Epithelial cell of prostate (primary cell): ENCODE measurements around the gene TFPI2.
"Not testable (repeated sequence)": the region's sequence is repeated elsewhere in the genome, so short reads cannot be mapped to it uniquely, and the experiment has no call there.

Experiments used
- DNase-seq: peaks from one replicate; pipeline ENCODE4 v3.0.0-alpha.2; 2011; ENCODE audit warnings: low read depth, low spot score
- H3K27ac ChIP-seq: fragments of 450-650 bp; 2 replicates; pipeline ENCODE4 v1.5.1; 2017; ENCODE audit warnings: mild to moderate bottlenecking

TFPI2 gene, protein sequence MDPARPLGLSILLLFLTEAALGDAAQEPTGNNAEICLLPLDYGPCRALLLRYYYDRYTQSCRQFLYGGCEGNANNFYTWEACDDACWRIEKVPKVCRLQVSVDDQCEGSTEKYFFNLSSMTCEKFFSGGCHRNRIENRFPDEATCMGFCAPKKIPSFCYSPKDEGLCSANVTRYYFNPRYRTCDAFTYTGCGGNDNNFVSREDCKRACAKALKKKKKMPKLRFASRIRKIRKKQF

DNA sequence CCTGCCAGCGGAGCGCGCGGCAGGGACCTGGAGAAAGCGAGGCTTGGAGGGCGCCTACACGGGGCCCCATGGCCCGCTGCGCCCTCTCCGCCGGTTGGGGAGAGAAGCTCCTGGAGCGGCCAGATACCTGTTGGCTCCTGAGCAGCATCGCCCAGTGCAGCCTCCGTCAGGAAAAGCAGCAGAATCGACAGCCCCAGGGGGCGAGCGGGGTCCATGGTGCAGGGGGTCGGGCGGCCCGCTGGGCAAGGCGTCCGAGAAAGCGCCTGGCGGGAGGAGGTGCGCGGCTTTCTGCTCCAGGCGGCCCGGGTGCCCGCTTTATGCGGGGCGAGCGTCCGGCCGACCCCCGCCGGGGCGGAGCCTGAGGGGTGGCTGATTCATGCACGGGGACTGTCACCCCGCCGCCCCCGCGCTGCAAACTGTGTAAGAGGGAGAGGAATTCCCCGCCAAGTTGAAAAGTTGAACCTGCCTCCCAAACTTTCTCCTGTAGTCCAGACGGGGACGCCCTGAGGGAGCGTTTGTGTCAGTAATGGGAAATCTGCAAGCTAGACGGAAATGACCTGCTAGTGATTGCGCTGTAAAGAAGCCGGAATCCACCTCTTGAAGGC is at the start of gene TFPI2:
Gene TFPI2, minus strand, starts transcription at position 290 of the 605 bp plus-strand sequence. Its CDS starts 75 bp downstream, at position 215.
- DNase-seq = peak; percentile 45
- peak within 1 kb of the TSS; percentile 68 for H3K27ac ChIP-seq

DNA sequence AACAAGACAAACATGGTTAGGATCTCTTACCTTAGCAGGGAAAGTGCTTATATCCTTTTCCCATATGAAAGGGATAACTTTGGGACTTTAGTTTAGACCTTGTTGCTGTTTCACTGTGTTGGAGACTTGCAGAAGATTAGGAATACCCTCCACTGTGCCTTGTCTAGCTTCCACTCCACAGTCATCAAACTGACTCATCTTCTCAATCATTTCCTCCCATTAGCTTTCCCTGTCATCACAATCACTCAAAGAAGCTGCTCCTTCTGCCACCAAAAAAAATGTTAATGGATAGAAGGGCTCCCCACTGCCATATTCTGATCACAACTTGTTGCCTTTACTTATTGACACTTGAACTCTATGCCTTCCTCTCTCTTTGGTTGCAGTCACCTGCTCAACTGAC is 47.7 kb upstream of the TFPI2 start:
- no peak for DNase-seq

DNA sequence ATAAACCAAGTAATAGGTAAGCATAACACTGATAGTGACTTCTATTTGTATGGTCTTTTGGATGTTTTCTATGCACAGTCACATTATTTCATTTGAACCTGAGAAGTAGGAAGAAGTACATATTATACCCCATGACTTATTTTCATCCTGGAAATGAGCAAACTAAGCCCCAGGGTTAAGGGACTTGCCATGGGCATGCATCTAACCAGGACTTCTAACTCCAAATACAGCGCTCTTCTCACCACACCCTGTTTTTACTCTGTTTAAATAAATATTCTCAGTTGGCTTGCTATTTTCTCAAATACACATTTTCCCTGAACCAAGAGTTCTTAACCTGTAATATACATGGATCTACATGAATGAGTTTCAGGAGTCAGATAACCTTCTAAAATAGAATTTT is 47.3 kb upstream of the TFPI2 start:
- H3K27ac ChIP-seq = no peak overlapping the region
- DNase-seq = no peak

More for the DNA sequence above, 47.7 kb upstream of the TFPI2 start:
- H3K27ac ChIP-seq = no peak overlapping the region

DNA sequence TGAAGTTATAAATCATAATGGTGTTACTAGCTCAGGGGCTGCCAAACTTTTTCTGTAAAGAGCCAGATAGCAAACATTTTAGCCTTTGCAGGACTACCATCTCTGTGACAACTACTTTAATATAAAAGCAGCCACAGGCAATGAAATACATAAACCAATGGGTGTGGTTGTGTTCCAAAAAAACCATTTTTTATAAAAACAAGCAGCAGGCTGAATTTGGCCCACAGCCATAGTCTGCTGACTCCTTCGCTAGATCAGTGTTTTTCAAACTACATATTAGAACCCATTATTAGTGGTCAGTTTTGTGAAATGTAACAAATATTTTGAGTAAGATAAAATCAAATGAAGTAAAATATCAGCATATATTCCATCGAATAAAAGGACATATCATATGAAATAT is 44.5 kb upstream of the TFPI2 start:
- no peak for DNase-seq
- H3K27ac ChIP-seq = no peak overlapping the region

DNA sequence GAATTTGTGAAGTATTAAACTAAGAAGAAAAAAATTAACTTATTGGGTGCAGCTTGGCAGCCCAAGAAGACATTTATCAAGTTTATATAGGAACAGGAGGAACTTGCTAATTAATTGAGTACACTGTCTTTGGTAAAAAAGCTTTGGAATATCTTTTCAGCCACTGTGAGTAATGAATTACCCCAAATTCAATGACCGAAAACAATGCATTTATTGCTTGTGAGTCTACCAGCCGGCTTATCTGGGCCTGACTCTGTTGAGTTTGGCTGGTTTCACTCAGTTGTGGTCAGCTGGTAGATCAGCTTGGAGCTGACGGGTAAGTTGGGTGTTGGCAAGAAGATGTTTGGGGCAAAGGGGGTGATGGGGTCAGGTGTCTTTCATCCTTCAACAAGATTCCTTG is 42.6 kb upstream of the TFPI2 start:
- no peak for DNase-seq
- no peak overlapping the region for H3K27ac ChIP-seq

DNA sequence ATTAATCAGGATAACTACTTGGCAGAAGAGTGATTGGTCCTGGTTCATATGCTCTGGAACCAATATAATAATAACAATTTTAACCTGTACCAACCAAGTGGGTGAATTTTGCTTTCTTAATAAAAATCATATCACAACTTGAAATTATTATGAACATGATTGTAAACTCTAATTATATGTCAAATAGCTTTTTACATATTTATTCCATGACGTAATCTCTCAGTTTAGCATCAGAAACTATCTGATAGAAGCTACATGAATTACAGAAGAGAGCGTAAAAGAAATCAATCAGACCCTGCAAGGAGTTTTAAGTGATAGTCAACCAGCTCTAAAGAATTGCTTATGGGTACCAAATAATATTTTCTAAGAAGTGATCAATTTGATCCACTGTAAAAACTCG is 41.1 kb upstream of the TFPI2 start:
- no peak overlapping the region for H3K27ac ChIP-seq
- no peak for DNase-seq

DNA sequence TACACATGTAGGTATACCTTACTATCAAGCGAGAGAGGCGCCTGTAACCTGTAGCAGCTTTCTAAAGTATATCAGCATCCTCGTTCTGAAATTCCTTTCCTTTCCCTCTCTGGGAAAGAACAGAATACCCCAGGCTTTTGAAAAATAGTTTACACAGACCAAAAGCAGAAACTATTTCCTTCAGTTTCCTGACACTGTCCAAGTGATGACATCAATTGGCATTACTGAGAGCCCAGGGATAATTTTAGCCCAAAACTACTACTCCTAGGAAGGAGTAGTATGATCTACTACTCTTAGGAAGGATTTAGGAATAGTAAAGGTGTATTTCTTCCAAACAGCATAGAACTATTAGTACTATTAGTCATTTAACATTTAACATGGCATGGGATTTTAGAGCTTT is 37.0 kb upstream of the TFPI2 start:
- no peak for DNase-seq
- H3K27ac ChIP-seq = no peak overlapping the region

DNA sequence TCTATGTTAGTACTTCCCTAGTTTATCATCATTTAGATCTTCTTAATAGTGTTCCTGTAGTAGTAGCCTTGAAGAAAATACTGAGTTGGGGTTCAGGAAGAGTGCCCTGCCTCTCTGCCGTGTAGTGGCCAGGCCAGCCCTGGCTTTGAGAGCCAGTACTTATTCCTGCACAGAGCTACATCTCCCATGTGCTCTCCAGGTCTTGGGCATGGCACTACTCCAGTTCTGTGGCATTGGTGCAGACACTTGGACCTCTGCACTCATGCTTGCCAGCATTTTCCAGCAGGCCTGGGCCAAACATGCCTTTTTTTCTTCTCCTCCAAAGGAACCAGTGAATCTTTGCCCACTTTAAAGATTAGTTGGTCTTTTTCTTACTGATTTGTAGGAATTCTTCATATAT is 36.2 kb upstream of the TFPI2 start:
- no peak overlapping the region for H3K27ac ChIP-seq
- DNase-seq = no peak

DNA sequence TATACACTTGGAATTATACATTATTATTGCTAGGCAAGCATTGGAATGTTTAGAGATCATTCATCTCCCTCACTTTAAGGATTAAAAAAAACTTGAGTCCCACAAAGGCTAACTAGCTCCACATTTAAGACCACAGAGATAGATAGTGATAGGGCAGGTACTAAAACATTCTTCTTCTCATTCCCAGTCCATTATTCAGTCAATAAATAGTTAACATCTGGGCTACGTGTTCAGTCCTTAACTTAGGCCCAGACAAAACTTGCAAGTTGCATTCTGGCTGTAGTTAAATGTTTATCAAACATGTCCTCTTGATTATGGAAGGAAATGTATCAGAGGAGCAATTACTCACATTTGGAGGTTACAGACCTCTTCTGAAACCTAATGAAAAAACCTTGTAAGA is 33.4 kb upstream of the TFPI2 start:
- H3K27ac ChIP-seq = no peak overlapping the region
- DNase-seq = no peak

DNA sequence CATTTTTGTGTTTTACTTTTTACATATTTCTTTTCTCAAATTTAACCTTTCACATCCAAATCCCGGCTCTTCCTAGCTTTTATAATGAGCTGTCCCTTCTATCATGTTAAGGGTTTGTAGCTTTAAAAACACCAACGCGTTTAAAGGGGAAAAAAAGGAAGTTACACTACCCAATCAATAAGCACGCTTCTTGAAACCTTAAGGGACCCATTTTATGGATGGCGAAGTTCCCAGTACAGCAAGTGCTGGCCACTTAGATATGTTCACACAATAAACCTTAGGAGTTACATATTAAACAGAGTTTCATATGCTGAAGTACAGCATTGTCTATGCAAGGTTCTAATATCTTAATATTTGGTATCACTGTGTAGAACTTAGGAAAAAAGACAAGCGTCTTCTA is 32.7 kb upstream of the TFPI2 start:
- no peak for DNase-seq
- no peak overlapping the region for H3K27ac ChIP-seq

DNA sequence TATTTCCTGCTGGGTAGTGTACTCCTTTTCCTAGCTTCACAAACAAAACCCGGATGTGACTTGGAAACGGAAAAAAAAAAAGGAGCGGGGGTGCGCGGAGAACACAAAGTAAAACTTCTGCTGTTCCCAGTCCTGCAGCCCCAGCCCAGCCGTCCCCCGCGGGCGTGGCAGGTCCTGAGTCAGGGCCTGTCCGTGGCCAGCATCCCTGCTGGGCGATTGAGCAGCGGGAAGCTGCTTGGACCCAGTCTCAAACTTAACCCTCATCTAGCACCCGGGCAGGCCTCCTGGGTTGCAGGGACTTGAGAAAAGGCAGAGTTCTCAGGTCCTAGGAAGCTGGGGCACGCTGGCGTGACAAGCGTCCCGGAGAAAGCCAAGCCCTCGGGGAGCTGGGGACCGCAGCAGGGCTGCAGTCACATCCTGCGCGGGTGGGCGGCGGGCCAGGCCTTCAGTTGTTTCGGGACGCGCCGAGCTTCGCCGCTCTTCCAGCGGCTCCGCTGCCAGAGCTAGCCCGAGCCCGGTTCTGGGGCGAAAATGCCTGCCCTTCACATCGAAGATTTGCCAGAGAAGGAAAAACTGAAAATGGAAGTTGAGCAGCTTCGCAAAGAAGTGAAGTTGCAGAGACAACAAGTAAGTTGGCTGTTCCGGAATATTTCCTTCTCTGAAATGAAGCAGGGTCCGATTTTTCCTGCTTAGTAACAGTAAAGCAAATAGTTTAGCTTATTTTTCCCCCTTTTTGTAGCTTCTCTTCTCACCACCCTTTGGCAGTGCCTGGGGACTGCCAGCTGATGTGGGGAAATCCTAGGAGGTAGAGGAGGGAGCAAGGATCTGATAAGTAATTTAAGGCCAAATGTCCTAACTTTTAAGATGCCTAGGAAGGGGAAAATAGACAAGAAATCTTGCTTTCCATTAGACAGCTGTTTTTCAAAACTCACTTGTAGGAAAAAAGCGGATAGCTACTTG is 31.3 kb upstream of the TFPI2 start, which contains the start of gene GNG11:
Gene GNG11, plus strand, starts transcription at position 129 of the 960 bp plus-strand sequence. Its CDS starts 403 bp downstream, at position 532.
- DNase-seq = no peak
- peak within 1 kb of the TSS; percentile 18 for H3K27ac ChIP-seq

DNA sequence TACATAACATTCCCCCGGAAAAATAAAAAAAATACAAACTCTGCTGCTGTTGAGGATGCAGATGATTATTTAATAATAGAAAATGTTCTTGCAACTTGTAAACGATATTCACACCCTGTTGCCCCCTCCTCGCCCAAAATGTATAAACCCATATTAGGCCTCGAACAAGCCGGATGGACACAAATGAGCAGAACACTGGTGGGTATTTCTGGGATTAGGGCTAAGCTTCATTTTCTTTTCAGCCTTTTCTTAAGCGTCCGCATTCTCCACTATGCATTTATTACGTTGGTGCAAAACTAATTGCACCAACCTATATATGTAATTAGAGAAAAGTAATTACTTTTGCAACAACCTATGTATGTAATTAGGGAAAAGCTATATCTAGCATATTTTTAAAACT is 30.6 kb upstream of the TFPI2 start:
- no peak for DNase-seq
- no peak overlapping the region for H3K27ac ChIP-seq

DNA sequence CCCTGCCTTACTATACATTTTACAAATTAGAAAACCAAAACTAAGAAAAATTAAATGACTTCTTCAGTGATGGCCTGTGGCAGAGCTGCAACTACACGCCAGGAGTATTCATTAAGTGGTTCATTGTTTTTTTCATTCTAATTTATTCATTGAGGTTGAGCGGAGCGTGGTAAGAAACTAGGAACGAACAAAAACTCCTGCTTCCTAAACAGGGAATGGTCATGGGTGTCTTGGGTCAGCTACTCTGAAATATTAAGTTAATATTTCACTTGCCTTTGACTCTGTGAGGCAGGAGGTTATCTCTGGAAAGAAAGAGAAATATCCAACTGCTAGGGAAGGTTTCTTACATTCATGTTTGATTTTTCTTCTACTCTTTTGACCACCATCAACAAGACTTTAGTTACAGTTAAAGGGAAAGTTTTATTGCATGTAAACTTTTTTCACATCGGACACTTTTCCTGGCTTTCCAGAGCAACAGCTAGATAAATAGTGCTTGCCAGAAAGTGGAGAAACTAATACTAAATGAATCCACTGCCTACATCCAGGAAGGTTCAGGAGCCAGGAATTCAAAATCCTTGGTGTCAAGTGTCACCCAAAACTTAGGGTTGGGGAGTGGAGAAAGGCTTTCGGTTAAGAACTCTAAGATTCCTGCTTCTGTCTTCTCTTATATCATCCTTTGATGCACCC is 30.1 kb upstream of the TFPI2 start:
- DNase-seq = no peak
- no peak overlapping the region for H3K27ac ChIP-seq

DNA sequence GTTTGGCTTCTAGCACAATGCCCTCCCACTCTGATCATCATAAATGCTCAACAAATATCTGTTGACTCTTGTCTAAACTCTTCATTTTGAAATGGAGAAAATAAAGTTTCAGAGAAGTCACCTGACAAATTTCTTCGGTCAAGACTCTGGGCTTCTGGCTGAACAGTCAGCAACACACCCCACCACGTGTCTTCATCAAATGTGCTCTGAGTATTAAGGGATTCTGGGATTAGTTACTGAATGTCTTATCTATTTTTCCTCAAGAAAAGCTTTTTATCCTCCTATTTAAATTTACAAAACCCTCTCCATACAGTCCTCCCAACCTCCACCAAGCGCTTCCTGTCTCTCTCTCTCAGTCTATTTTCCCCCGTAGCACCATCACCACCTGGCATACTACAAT is 25.8 kb upstream of the TFPI2 start:
- DNase-seq, H3K27ac ChIP-seq: not testable (repeated sequence)

DNA sequence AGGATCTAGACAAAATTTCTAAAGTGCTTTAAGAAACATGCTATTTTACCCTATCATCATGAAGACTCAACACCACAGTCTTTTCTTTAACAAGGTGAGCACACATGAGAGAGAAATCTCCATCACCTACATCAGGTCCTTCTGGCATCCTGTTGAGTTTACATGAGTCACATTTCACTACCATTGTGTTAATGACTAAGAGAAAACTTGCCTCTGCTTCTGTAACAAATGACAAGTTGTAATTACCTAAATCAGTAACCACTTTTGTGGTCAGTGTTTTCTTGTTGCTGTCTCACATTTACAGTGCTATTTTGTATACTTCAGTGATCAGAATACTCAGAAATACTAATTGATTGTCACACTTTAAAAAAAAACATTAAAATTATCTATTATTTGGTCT is 25.3 kb upstream of the TFPI2 start:
- not testable (repeated sequence) for DNase-seq, H3K27ac ChIP-seq

DNA sequence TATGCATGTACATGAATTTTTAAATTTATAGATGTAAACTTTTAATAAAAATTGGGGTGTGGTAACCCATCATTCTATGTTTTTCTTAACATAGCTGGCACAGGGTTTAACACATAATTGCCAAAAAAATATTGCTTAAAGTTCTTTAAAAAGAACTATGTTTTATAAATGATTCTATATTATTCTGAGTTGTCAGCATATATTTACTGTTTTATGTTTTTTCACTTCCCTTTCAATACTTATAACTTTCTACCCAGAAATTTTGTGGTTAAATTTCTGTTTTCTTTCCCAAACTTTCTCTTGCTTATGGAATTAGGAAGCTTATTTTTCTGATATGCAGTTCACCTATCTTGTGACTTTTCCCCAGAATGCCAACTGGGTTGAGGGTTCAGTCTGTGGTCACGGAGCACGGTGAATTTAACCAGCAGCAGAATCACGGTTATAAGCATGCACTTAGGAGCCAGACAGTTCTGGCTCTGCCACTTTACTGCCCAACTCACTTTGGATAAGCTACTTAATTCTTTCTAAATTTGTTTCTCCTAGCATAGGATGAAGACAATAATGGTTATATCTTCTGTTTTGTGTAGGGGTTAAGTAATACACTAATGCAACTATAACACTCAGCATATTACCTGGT is 24.8 kb upstream of the TFPI2 start:
- DNase-seq = not testable (repeated sequence)
- peak overlapping the region; percentile 66 for H3K27ac ChIP-seq

DNA sequence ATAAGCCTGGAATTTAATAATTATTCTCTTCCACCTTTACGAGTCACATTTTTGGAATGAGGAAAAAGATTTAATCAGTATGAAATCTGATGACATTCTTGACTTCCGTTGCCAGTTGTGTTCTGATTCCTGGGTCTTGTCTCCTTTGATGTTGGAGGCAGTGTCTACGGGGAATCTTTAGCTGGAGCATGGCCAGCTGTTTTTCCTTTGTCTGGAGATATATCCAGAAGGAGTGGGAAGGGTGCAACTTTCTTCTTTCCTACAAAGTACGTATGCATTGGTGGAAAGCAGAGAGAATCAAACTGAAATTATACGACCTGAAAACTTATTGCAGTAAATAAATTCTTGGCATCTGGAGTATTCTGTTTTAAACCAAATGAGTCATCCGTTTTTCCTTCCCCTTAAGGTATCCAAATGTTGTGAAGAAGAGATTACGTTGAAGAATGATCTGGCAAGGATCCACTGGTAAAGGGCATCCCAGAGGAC is 24.1 kb upstream of the TFPI2 start:
- no peak for DNase-seq
- H3K27ac ChIP-seq = peak overlapping the region; percentile 66

DNA sequence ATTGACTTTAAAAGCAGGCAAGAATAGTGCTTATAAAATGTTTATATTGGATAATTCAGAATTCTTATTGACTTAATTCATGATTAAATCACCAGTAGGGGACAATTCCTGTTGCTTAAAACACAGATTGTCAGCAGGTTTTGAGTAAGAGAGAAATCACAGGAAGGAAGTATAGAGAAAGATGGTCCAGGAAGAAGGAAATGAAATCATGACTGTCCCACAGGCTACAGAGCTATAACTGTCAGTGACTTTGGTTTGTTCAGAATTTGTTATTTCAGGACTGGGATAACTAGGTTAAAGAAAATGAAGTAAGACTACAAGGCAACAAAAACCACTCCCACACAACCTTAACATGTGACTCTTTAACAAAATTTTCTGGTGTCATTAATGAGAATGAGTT is 22.6 kb upstream of the TFPI2 start:
- DNase-seq = no peak
- H3K27ac ChIP-seq = no peak overlapping the region

DNA sequence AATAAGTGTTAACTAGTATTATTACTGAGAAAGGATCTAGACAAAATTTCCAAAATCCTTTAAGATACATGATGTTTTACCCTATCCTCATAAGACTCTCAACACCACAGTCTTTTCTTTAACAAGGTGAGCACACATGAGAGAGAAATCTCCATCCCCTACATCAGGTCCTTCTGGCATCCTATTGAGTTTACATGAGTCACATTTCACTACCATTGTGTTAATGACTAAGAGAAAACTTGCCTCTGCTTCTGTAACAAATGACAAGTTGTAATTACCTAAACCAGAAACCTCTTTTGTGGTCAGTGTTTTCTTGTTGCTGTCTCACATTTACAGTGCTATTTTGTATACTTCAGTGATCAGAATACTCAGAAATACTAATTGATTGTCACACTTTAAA is 21.1 kb upstream of the TFPI2 start:
- not testable (repeated sequence) for DNase-seq, H3K27ac ChIP-seq

DNA sequence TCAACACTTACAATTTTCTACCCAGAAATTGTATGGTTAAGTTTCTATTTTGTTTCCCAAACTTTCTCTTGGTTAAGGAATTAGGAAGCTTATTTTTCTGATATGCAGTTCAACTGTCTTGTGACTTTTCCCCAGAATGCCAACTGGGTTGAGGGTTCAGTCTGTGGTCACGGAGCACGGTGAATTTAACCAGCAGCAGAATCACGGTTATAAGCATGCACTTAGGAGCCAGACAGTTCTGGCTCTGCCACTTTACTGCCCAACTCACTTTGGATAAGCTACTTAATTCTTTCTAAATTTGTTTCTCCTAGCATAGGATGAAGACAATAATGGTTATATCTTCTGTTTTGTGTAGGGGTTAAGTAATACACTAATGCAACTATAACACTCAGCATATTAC is 20.7 kb upstream of the TFPI2 start:
- H3K27ac ChIP-seq, DNase-seq: not testable (repeated sequence)
